ENCODE results near the gene BCO2. TPM values are rescaled to one million over a fixed set of nuclear protein-coding genes. Genes with fewer than 3 reads are reported as not detected.

Gene BCO2
- total and polyA plus RNA-seq, 2 experiments from 2014 or later = 23.9 to 39.1 TPM

- H3K9me3 ChIP-seq (ENCODE audit: low read depth) = no peaks in the 10 kb centered on the region
- no peaks in the 10 kb centered on the region for H3K36me3 ChIP-seq (replicated peaks; ENCODE audit: insufficient read depth, low read depth)
- no peak overlapping the region for H3K4me2 ChIP-seq
- H3K79me2 ChIP-seq = no peaks in the 10 kb centered on the region
- WGBS (ENCODE audit: low lambda C conversion rate, missing lambda C conversion rate) = 72% methylated on average over 15 of the region's 15 CpGs
- H4K20me1 ChIP-seq (ENCODE audit: insufficient read depth, poor library complexity, severe bottlenecking) = no peaks in the 10 kb centered on the region
- no peaks in the 10 kb centered on the region for H3K27me3 ChIP-seq
- no peak for TF ChIP-seq EZH2phosphoT487 (IDR thresholded peaks at IDR 0.05; ENCODE audit: low read depth, severe bottlenecking, unreplicated experiment)
- no peak for TF ChIP-seq EZH2 (IDR thresholded peaks at IDR 0.05; ENCODE audit: borderline replicate concordance)
- TF ChIP-seq, protein P1, sequence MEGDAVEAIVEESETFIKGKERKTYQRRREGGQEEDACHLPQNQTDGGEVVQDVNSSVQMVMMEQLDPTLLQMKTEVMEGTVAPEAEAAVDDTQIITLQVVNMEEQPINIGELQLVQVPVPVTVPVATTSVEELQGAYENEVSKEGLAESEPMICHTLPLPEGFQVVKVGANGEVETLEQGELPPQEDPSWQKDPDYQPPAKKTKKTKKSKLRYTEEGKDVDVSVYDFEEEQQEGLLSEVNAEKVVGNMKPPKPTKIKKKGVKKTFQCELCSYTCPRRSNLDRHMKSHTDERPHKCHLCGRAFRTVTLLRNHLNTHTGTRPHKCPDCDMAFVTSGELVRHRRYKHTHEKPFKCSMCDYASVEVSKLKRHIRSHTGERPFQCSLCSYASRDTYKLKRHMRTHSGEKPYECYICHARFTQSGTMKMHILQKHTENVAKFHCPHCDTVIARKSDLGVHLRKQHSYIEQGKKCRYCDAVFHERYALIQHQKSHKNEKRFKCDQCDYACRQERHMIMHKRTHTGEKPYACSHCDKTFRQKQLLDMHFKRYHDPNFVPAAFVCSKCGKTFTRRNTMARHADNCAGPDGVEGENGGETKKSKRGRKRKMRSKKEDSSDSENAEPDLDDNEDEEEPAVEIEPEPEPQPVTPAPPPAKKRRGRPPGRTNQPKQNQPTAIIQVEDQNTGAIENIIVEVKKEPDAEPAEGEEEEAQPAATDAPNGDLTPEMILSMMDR (IDR thresholded peaks at IDR 0.05; ENCODE audit: poor library complexity) = no peak
- DNase-seq (ENCODE audit: low spot score) = no peak
- H3K4me1 ChIP-seq (ENCODE audit: insufficient read depth) = no peaks in the 10 kb centered on the region
- no peaks in the 10 kb centered on the region for H3K9me2 ChIP-seq (replicated peaks; ENCODE audit: insufficient read depth)
- no peak overlapping the region for H2AFZ ChIP-seq
- H3K4me3 ChIP-seq = no peak overlapping the region
- H3K27ac ChIP-seq = no peak overlapping the region
Measured at GRCh38 chr11:112255067-112255720, 79.9 kb downstream of the BCO2 start.

DNA sequence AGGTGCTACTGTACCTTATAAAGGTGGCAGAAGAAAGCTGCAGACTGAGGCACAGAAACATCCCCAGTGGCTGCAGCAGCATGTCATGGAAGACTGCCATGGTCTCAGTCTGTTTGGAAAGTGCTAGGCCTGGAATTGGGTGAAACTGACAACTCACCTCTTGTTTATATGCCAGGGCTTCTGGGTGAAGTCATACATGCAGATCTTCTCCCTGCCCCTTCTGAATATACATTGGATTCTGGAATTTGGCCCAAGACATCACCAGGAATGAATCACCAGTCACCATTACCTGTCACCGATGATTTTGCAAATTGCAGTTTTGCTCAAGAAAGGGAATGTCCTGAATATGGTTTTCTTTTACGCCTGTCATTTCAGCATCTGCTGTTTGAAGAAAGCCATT is 85.2 kb downstream of the BCO2 start, which contains the start of gene PLET1:
PLET1 (minus strand) TSS at position 371 of the 400 bp plus-strand sequence; CDS start at position 100, 271 bp downstream.
- TF ChIP-seq EZH2phosphoT487 (IDR thresholded peaks at IDR 0.05; ENCODE audit: low read depth, severe bottlenecking, unreplicated experiment) = no peak
- TF ChIP-seq, protein P1 (IDR thresholded peaks at IDR 0.05; ENCODE audit: poor library complexity) = no peak
- no peak for TF ChIP-seq EZH2 (IDR thresholded peaks at IDR 0.05; ENCODE audit: borderline replicate concordance)
- 95% methylated on average over 2 of the region's 2 CpGs for WGBS (ENCODE audit: low lambda C conversion rate, missing lambda C conversion rate)
- Histone ChIP-seq H3K9me3 (ENCODE audit: low read depth) (no peaks in the 10 kb centered on the region), H3K4me2 (no peak within 1 kb of the TSS), H3K27me3 (no peaks in the 10 kb centered on the region), H3K4me3 (no peak within 1 kb of the TSS), H3K79me2 (no peaks in the 10 kb centered on the region), H3K27ac (no peak within 1 kb of the TSS), H2AFZ (no peak within 1 kb of the TSS), H3K36me3 (replicated peaks; ENCODE audit: insufficient read depth, low read depth) (no peaks in the 10 kb centered on the region), H4K20me1 (ENCODE audit: insufficient read depth, poor library complexity, severe bottlenecking) (no peaks in the 10 kb centered on the region), H3K9me2 (replicated peaks; ENCODE audit: insufficient read depth) (no peaks in the 10 kb centered on the region), H3K4me1 (ENCODE audit: insufficient read depth) (peaks cover under 1% of the 10 kb centered on the region)
- DNase-seq (ENCODE audit: low spot score) = no peak

DNA sequence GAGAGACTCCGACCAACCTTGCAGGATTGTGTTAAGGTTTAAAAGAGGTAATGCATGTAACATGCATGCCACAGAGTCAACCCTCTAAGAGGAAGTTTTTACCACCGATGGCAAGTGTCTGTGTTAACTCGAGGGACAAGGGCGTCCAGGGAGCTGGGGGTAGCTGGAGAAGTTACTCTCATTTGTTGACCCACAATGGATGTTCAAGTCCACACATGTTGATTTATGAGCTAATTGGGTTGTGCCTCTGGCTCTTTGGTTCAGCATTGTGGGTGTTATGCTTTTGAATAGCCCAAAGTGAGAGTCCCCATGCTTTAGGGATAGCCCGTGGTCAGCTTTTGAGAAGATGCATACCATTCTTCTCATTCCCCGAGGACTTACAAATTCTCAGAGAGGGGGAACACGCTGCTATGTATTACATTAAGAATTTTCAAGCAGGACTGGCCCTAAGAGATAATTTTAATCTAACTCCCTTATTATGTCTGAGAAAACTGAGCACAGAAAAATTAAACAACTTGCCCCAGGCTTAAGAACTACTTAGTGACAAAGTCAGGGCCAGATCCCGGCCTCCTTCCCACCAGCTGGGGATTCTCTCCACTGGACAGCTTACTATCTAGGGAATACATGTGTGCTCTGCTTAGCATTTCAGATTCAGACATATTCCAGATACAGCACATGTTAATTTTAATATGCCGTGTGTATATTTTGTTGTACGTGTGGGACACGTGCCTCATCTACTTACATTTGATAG is 90.5 kb downstream of the BCO2 start:
- 47% methylated on average over 11 of the region's 11 CpGs for WGBS (ENCODE audit: low lambda C conversion rate, missing lambda C conversion rate)
- Histone ChIP-seq H2AFZ (no peak overlapping the region), H3K36me3 (replicated peaks; ENCODE audit: insufficient read depth, low read depth) (no peaks in the 10 kb centered on the region), H3K79me2 (no peaks in the 10 kb centered on the region), H3K4me2 (no peak overlapping the region), H3K4me3 (no peak overlapping the region), H3K9me2 (replicated peaks; ENCODE audit: insufficient read depth) (no peaks in the 10 kb centered on the region), H4K20me1 (ENCODE audit: insufficient read depth, poor library complexity, severe bottlenecking) (no peaks in the 10 kb centered on the region), H3K9me3 (ENCODE audit: low read depth) (no peaks in the 10 kb centered on the region), H3K27me3 (no peaks in the 10 kb centered on the region), H3K4me1 (ENCODE audit: insufficient read depth) (peaks cover 4% of the 10 kb centered on the region), H3K27ac (no peak overlapping the region)
- peak; percentile 22 for DNase-seq (ENCODE audit: low spot score)
- TF ChIP-seq EZH2 (IDR thresholded peaks at IDR 0.05; ENCODE audit: borderline replicate concordance) = no peak
- TF ChIP-seq, protein P1 (IDR thresholded peaks at IDR 0.05; ENCODE audit: poor library complexity) = no peak
- TF ChIP-seq EZH2phosphoT487 (IDR thresholded peaks at IDR 0.05; ENCODE audit: low read depth, severe bottlenecking, unreplicated experiment) = no peak
